ENCODE measurements around the gene NACC2.

NACC2 gene

GRCh38 chr9:136013524-136014034 is 81.5 kb downstream of the NACC2 start:
- Histone ChIP-seq H2AFZ (ENCODE audit: low read length) (no peak overlapping the region), H3K9ac (ENCODE audit: low read depth, low read length, poor library complexity, severe bottlenecking) (no peak overlapping the region)

DNA sequence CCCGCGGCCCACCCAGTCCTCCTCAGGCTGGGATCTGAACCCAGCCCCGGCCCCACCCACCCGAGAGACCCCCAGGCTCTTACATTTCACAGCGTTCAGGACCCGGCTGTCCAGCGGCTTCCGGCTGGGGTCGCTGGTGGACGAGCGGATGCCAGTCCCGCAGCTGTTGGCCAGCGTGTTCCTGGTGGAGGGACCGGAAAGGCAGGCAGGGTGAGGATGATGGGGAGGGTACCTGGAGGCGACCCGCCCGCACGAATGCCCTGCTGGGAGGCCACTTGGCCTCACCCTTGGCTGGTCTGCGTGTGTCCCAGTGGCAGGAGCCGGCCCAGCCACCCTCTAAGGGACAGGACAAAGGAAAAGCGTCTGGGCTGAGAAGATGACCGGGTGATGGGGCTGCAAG is 82.0 kb downstream of the NACC2 start:
- H3K9ac ChIP-seq (ENCODE audit: low read depth, low read length, poor library complexity, severe bottlenecking): no peak overlapping the region
- H3K36me3 ChIP-seq (ENCODE audit: insufficient read depth, low read length): no peaks in the 10 kb centered on the region
- no peak overlapping the region for H3K4me3 ChIP-seq (ENCODE audit: low read length, poor library complexity, severe bottlenecking)

More at GRCh38 chr9:136013524-136014034, 81.5 kb downstream of the NACC2 start:
- H3K36me3 ChIP-seq (ENCODE audit: insufficient read depth, low read length): no peaks in the 10 kb centered on the region
- no peaks in the 10 kb centered on the region for H4K20me1 ChIP-seq (ENCODE audit: insufficient read depth, low read length, poor library complexity, severe bottlenecking)
- H3F3A ChIP-seq (ENCODE audit: low read depth): no peaks in the 10 kb centered on the region
- TF ChIP-seq, protein P1, sequence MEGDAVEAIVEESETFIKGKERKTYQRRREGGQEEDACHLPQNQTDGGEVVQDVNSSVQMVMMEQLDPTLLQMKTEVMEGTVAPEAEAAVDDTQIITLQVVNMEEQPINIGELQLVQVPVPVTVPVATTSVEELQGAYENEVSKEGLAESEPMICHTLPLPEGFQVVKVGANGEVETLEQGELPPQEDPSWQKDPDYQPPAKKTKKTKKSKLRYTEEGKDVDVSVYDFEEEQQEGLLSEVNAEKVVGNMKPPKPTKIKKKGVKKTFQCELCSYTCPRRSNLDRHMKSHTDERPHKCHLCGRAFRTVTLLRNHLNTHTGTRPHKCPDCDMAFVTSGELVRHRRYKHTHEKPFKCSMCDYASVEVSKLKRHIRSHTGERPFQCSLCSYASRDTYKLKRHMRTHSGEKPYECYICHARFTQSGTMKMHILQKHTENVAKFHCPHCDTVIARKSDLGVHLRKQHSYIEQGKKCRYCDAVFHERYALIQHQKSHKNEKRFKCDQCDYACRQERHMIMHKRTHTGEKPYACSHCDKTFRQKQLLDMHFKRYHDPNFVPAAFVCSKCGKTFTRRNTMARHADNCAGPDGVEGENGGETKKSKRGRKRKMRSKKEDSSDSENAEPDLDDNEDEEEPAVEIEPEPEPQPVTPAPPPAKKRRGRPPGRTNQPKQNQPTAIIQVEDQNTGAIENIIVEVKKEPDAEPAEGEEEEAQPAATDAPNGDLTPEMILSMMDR (conservative IDR thresholded peaks at IDR 0.05; ENCODE audit: low read length): no peak
- no peak for TF ChIP-seq EZH2phosphoT487 (IDR thresholded peaks at IDR 0.05; ENCODE audit: borderline replicate concordance)
- no peaks in the 10 kb centered on the region for H3K9me3 ChIP-seq (ENCODE audit: insufficient read depth, low read depth, low read length)
- H3K4me1 ChIP-seq (ENCODE audit: insufficient read depth, low read length, poor library complexity, severe bottlenecking): no peaks in the 10 kb centered on the region
- no peaks in the 10 kb centered on the region for H3K79me2 ChIP-seq (ENCODE audit: insufficient read depth, low read length)
- no peak overlapping the region for H3K4me2 ChIP-seq (ENCODE audit: low read depth, low read length, poor library complexity, severe bottlenecking)
- no peaks in the 10 kb centered on the region for H3K27me3 ChIP-seq (ENCODE audit: insufficient read depth, low read length, poor library complexity, severe bottlenecking)
- H3K4me3 ChIP-seq (ENCODE audit: low read length, poor library complexity, severe bottlenecking): no peak overlapping the region
- H3K9me2 ChIP-seq (replicated peaks; ENCODE audit: low read depth, low read length): no peaks in the 10 kb centered on the region

GRCh38 chr9:136012651-136013050 is 82.4 kb downstream of the NACC2 start:
- H3K36me3 ChIP-seq (ENCODE audit: insufficient read depth, low read length): no peaks in the 10 kb centered on the region

More for the DNA sequence above, 82.0 kb downstream of the NACC2 start:
- Histone ChIP-seq H3K9me3 (ENCODE audit: insufficient read depth, low read depth, low read length) (no peaks in the 10 kb centered on the region), H3K79me2 (ENCODE audit: insufficient read depth, low read length) (no peaks in the 10 kb centered on the region), H3F3A (ENCODE audit: low read depth) (no peaks in the 10 kb centered on the region), H3K4me2 (ENCODE audit: low read depth, low read length, poor library complexity, severe bottlenecking) (no peak overlapping the region), H4K20me1 (ENCODE audit: insufficient read depth, low read length, poor library complexity, severe bottlenecking) (no peaks in the 10 kb centered on the region), H2AFZ (ENCODE audit: low read length) (no peak overlapping the region), H3K4me1 (ENCODE audit: insufficient read depth, low read length, poor library complexity, severe bottlenecking) (no peaks in the 10 kb centered on the region), H3K27me3 (ENCODE audit: insufficient read depth, low read length, poor library complexity, severe bottlenecking) (no peaks in the 10 kb centered on the region), H3K9me2 (replicated peaks; ENCODE audit: low read depth, low read length) (no peaks in the 10 kb centered on the region)
- TF ChIP-seq EZH2phosphoT487 (IDR thresholded peaks at IDR 0.05; ENCODE audit: borderline replicate concordance): no peak
- TF ChIP-seq, protein P1 (conservative IDR thresholded peaks at IDR 0.05; ENCODE audit: low read length): no peak

More at GRCh38 chr9:136012651-136013050, 82.4 kb downstream of the NACC2 start:
- Histone ChIP-seq H3K4me2 (ENCODE audit: low read depth, low read length, poor library complexity, severe bottlenecking) (no peak overlapping the region), H3K4me3 (ENCODE audit: low read length, poor library complexity, severe bottlenecking) (no peak overlapping the region), H3F3A (ENCODE audit: low read depth) (no peaks in the 10 kb centered on the region), H3K4me1 (ENCODE audit: insufficient read depth, low read length, poor library complexity, severe bottlenecking) (no peaks in the 10 kb centered on the region), H3K9ac (ENCODE audit: low read depth, low read length, poor library complexity, severe bottlenecking) (no peak overlapping the region), H3K9me3 (ENCODE audit: insufficient read depth, low read depth, low read length) (no peaks in the 10 kb centered on the region), H4K20me1 (ENCODE audit: insufficient read depth, low read length, poor library complexity, severe bottlenecking) (no peaks in the 10 kb centered on the region), H2AFZ (ENCODE audit: low read length) (no peak overlapping the region), H3K27me3 (ENCODE audit: insufficient read depth, low read length, poor library complexity, severe bottlenecking) (no peaks in the 10 kb centered on the region), H3K9me2 (replicated peaks; ENCODE audit: low read depth, low read length) (no peaks in the 10 kb centered on the region), H3K79me2 (ENCODE audit: insufficient read depth, low read length) (no peaks in the 10 kb centered on the region)
- no peak for TF ChIP-seq EZH2phosphoT487 (IDR thresholded peaks at IDR 0.05; ENCODE audit: borderline replicate concordance)
- TF ChIP-seq, protein P1 (conservative IDR thresholded peaks at IDR 0.05; ENCODE audit: low read length): no peak
